DMS153 (cell line): ENCODE data around the gene CLEC10A.
"Not testable (repeated sequence)": the region's sequence is repeated elsewhere in the genome, so short reads cannot be mapped to it uniquely, and the experiment has no call there.

ENCODE experiments used
- DNase-seq: peaks from one replicate; lab custom pipeline; 2025; lab: John Stamatoyannopoulos, UW

Gene CLEC10A

GRCh38 chr17:7108560-7108925 lies 28.5 kb upstream of the CLEC10A start:
- no peak for DNase-seq

DNA sequence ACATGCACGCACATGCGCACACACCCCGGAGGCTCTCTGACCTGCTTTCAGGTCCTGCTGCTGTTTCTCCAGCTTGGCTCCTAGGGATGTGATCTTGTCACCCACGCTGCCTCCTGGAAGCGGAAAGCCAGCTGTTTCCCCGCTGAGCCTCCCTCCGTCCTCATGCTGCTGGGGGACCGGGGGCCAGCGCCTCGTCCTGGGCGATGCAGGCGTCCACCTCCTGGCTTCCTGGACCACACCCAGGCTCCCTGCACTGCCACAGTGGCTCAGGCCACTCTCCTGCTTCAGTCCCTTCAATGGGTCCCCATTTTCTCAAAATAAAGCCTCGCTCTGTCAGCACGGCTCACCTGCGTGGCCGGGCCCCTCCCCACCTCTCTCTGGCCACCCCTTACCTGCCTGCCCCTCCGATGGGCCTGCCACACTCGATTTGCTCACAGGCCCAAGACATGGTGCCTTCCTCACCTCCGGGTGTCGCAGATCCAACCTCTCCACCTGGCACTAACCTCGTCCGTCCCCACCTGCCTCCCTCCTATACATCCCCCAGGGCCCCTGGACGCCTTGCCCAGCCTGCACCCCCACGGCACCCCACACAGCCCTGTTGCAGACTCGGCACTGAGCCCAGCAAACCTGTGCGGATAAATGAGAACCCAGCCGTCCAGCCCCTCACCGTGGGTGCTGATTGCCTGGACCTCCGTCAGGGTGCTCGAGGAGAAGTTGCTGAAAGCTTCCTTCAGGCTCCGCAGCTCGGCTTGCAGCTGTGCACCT lies 27.9 kb upstream of the CLEC10A start:
- no peak for DNase-seq

GRCh38 chr17:7107012-7107754 lies 27.1 kb upstream of the CLEC10A start:
- DNase-seq: peak; percentile 46

- no peak for DNase-seq
Observed at GRCh38 chr17:7102421-7102820, 22.4 kb upstream of the CLEC10A start.

DNA sequence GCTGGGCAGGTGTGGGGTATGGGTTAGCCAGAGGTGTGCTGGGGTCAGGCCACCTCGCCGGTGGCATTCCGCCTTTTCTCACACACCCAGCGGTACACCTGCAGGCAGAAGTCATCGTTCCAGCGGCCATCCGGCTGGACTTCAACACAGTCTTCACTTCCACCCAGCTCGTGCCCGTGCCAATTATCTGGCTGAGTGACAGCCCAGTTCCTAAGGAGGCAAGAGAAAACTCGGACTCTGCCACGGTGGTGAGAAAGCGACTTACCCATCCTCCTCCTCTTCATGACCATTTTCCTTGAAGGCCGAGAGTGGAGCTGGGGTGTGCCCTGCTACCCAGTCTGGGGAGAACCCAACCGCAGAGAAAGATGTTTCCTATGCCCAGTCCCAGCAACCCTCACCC lies 21.5 kb upstream of the CLEC10A start:
- no peak for DNase-seq

- DNase-seq: not testable (repeated sequence)
Observed at GRCh38 chr17:7100641-7101379, 20.8 kb upstream of the CLEC10A start.

- DNase-seq: no peak
Observed at GRCh38 chr17:7098802-7099459, 18.9 kb upstream of the CLEC10A start.

DNA sequence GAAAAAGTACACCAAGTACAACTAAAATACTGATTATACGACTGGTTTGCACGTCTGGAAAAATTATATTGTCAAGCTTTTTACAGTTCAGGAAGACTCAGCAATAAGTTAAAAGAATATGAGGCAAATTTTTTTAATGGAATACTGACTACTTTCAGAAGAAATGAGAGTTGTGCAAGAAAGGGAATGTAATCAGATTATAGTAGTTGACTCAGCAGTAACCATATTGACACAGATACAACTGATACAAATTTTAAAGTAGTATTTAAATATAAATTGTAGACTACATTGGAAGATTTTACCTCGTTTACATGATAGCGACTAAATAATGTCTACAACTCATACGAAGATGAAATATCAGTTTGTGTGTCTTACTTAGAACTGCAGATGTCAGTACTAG lies 17.9 kb upstream of the CLEC10A start:
- no peak for DNase-seq

GRCh38 chr17:7095625-7096024 lies 15.6 kb upstream of the CLEC10A start:
- no peak for DNase-seq

- no peak for DNase-seq
Observed at GRCh38 chr17:7094652-7095019, 14.6 kb upstream of the CLEC10A start.

GRCh38 chr17:7091311-7092005 lies 11.4 kb upstream of the CLEC10A start:
- not testable (repeated sequence) for DNase-seq

DNA sequence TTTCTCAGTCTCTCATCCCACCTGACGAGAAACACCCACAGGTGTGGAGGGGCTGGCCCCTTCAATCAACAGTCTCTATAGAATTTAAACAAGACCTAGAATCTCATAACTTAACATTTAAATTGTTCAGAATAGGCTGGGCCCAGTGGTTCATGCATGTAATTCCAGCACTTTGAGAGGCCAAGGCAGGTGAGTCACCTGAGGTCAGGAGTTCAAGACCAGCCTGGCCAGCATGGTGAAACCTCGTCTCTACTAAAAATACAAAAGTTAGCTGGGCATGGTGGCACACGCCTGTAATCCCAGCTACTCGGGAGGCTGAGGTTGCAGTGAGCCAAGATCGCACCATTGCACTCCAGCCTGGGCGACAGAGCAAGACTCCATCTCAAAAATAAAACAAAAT lies 9.5 kb upstream of the CLEC10A start:
- DNase-seq: not testable (repeated sequence)

GRCh38 chr17:7088442-7088841 lies 8.4 kb upstream of the CLEC10A start:
- not testable (repeated sequence) for DNase-seq

DNA sequence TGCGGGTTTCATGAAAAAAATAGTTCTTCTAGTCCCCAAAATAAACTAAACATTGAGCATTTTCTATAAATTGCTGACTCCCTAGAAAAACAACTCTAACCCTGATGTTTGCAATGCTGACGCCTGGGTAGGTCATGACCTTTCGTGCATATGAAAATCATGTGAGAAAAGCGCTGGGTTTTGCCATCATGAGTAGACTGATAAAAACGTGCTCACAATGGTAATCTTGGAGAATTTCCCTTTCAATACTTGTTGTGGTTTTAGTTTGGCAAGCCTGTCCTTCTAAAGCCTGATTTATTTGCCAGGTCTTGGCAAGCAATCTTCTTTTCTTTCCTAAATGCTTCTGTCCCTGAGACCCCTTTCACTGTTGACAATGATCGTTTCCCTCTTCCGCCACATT lies 4.0 kb upstream of the CLEC10A start:
- no peak for DNase-seq

DNA sequence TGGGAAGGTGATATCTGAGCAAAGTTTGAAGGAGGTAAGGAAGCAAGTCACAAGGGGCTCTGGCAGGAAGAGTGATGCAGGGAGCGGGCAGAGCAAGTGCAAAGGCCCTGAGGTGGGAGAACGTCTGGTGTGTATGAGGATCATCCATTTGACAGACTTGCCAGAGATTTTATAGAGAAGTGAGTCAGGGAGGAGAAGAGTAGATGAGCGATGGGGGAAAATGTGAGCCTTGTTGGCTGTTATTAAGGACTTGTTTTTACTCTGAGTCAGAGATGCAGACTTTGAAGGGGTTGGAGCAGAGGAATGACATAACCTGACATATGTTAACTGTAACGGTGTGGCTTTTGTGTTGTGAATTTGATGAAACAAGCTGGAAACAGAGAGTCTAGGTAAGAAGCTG lies 3.5 kb upstream of the CLEC10A start:
- DNase-seq: no peak

DNA sequence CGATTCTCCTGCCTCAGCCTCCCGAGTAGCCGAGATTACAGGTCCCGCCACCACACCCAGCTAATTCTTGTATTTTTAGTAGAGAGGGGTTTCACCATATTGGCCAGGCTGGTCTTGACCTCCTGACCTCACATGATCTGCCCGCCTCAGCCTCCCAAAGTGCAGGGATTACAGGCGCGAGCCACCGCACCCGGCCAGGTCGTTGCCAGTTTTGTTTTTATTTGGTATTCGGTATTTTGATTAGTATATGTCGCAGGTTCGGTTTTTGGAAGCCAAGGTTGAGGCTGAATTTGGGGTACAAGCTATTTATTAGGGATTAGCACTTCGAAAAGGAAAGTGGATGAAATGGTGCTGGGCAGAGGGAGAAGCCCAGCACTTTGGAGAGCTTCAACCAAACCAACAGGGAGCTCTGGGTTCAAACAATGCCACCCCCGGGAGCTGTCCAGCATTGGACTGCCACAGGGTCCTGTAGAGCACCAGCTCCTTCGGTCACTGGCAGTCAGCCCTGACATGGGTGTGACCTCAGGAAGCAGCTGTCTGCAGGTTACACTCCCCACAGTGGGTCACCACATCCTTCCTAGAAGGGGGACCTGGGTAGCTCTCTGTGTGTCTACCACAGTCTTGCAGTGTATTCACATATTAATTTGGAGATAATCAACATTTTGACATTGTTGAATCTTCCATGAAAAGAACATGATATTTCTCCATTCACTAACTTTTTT lies 1.5 kb upstream of the CLEC10A start:
- no peak for DNase-seq

GRCh38 chr17:7080456-7081041 lies 498 bp upstream of the CLEC10A start:
- DNase-seq: no peak

GRCh38 chr17:7078711-7079110 lies 1.3 kb downstream of the CLEC10A start:
- DNase-seq: no peak

DNA sequence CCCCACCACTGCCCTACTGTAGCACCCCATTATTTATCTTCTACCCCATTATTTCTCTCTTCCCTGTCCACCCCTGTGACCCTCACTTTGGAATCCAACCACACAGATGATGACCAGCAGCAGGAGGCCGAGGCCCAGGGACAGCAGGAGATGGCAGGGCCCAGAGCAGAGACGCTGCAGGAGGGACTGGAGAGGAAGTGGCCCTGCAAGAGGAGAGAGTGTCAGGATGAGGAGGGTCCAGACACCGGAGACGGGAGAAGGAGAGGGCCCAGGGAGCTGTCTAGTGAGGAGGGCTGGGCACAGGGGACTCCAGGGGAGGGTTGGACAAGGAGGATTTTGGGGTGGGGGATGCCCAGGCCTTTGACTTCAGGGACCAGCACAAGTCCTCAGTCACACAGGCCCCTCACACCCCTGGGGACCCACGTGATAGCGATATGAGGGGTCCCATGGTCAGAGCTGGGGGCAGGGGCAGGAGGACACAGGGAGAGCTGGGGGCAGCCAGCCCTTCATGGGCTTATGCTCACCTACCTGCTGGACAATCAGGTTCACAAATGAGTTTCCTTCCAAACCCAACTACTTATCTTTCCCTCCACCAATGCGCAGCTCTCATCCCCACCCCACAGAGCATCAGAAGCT lies 2.0 kb downstream of the CLEC10A start:
- DNase-seq: no peak

GRCh38 chr17:7074931-7075330 lies 5.1 kb downstream of the CLEC10A start:
- DNase-seq: no peak
